ENCODE data around the gene CCNYL1.
"Not testable (repeated sequence)": the region's sequence is repeated elsewhere in the genome, so short reads cannot be mapped to it uniquely, and the experiment has no call there.

Gene CCNYL1

GRCh38 chr2:207683879-207684627, 27.4 kb upstream of the CCNYL1 start:
- no peaks in the 10 kb centered on the region for H3K36me3 ChIP-seq
- H3K4me3 ChIP-seq (ENCODE audit: low read depth, low read length): no peak overlapping the region
- no peaks in the 10 kb centered on the region for H3K9me3 ChIP-seq
- H3K4me1 ChIP-seq: no peaks in the 10 kb centered on the region
- no peak for DNase-seq
- TF ChIP-seq CTCF (IDR thresholded peaks at IDR 0.05; ENCODE audit: low read depth, low read length): no peak
- no peaks in the 10 kb centered on the region for H3K27me3 ChIP-seq

DNA sequence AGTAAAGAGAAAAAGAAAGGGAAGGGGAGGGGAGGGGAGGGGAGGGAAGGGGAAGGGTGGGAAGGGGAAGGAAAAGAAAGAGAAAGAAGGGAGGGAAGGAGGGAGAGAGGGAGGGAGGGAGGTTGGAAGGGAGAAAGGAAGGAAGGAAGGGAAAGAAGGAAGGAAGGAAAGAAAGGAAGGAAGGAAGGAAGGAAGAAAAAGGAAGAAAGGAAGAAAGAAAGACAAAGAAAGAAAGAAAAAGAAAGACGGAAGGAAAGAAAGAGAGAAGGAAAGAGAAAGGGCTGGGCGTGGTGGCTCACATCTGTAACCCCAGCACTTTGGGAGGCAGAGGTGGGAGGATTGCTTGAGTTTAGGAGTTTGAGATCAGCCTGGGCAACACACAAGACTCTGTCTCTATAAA, 24.6 kb upstream of the CCNYL1 start:
- no peak for DNase-seq
- no peaks in the 10 kb centered on the region for H3K27me3 ChIP-seq
- TF ChIP-seq CTCF (IDR thresholded peaks at IDR 0.05; ENCODE audit: low read depth, low read length): no peak
- no peaks in the 10 kb centered on the region for H3K4me1 ChIP-seq
- no peak overlapping the region for H3K4me3 ChIP-seq (ENCODE audit: low read depth, low read length)
- no peaks in the 10 kb centered on the region for H3K36me3 ChIP-seq
- no peaks in the 10 kb centered on the region for H3K9me3 ChIP-seq

- H3K36me3 ChIP-seq: no peaks in the 10 kb centered on the region
- no peaks in the 10 kb centered on the region for H3K9me3 ChIP-seq
Observed at GRCh38 chr2:207688597-207688996, 22.8 kb upstream of the CCNYL1 start.

GRCh38 chr2:207690845-207691461, 20.5 kb upstream of the CCNYL1 start:
- not testable (repeated sequence) for DNase-seq; H3K36me3 ChIP-seq; H3K4me1 ChIP-seq; H3K4me3 ChIP-seq (ENCODE audit: low read depth, low read length); H3K9me3 ChIP-seq; H3K27me3 ChIP-seq

More at GRCh38 chr2:207688597-207688996, 22.8 kb upstream of the CCNYL1 start:
- DNase-seq: no peak
- Histone ChIP-seq H3K4me3 (ENCODE audit: low read depth, low read length) (no peak overlapping the region), H3K27me3 (no peaks in the 10 kb centered on the region), H3K4me1 (no peaks in the 10 kb centered on the region)
- no peak for TF ChIP-seq CTCF (IDR thresholded peaks at IDR 0.05; ENCODE audit: low read depth, low read length)

GRCh38 chr2:207692206-207693065, 19.0 kb upstream of the CCNYL1 start:
- peak; percentile 59 for DNase-seq
- Histone ChIP-seq H3K9me3 (no peaks in the 10 kb centered on the region), H3K27me3 (no peaks in the 10 kb centered on the region), H3K4me1 (no peaks in the 10 kb centered on the region), H3K4me3 (ENCODE audit: low read depth, low read length) (no peak overlapping the region), H3K36me3 (no peaks in the 10 kb centered on the region)
- TF ChIP-seq CTCF (IDR thresholded peaks at IDR 0.05; ENCODE audit: low read depth, low read length): peak; percentile 78

- no peaks in the 10 kb centered on the region for H3K4me1 ChIP-seq
- no peaks in the 10 kb centered on the region for H3K36me3 ChIP-seq
- no peak overlapping the region for H3K4me3 ChIP-seq (ENCODE audit: low read depth, low read length)
- no peak for TF ChIP-seq CTCF (IDR thresholded peaks at IDR 0.05; ENCODE audit: low read depth, low read length)
- no peaks in the 10 kb centered on the region for H3K27me3 ChIP-seq
- no peak for DNase-seq
- no peaks in the 10 kb centered on the region for H3K9me3 ChIP-seq
Observed at GRCh38 chr2:207693641-207694249, 17.7 kb upstream of the CCNYL1 start.
